A549 treated with DMSO at 1 μM for 4 hours (cell line): ENCODE results near the gene TAS2R20. TPM values are rescaled to one million over a fixed set of nuclear protein-coding genes. Genes with fewer than 3 reads are reported as not detected.

Source experiments
- total RNA-seq: library from RNA; stranded (reverse); fragments of 200-300 nt; extraction: Qiagen RNA extraction; gene quantifications from 5 replicates; pipeline ENCODE4 v1.2.3, GENCODE V29; 2022; ENCODE audit warnings: low read depth

TAS2R20 gene, protein sequence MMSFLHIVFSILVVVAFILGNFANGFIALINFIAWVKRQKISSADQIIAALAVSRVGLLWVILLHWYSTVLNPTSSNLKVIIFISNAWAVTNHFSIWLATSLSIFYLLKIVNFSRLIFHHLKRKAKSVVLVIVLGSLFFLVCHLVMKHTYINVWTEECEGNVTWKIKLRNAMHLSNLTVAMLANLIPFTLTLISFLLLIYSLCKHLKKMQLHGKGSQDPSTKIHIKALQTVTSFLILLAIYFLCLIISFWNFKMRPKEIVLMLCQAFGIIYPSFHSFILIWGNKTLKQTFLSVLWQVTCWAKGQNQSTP
- 0.10 to 0.12 TPM (median 0.11 TPM) in 3 of 5 replicates, not detected in the others for total RNA-seq

DNA sequence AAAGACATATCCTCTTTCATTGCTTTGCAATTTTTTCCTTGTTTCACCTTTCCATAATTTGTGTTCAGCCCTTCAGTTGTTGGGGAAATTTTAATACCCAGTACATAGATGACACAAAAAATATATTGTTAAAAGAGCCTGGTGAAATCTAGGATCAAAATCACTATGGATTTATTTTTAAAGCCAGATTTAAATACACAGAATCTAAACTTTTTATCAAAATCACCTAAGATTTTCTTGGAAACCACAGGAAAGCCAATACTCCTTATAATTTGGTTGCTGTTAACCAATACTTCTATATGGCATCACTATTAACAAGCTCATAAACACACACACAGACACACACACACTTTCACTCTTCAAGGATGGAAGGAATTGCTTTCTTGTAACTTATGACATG is at the start of gene TAS2R20:
Gene TAS2R20 (minus strand): TSS at position 101 of the 400 bp plus-strand sequence. CDS start 429 bp downstream, outside the sequence.

DNA sequence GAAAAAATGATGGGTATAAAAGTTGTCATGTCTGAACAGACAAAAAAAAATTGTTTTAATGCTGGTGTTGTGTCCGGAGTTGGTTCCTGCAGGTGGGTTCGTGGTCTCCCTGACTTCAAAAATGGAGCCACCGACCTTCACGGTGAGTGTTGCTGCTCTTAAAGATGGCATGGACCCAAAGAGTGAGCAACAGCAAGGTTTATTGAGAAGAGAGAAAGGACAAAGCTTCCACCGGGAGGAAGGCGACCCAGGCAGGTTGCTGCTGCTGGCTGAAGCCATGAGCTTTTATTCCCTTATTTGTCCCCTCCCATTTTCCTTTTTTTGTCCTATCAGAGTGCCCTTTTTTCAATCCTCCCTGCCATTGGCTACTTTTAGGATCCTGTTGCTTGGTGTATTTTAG is 33.2 kb upstream of the TAS2R20 start, which contains the start of gene TAS2R31:
Gene TAS2R31 (minus strand): TSS at position 101 of the 400 bp plus-strand sequence. CDS start 72 bp downstream, at position 29.

DNA sequence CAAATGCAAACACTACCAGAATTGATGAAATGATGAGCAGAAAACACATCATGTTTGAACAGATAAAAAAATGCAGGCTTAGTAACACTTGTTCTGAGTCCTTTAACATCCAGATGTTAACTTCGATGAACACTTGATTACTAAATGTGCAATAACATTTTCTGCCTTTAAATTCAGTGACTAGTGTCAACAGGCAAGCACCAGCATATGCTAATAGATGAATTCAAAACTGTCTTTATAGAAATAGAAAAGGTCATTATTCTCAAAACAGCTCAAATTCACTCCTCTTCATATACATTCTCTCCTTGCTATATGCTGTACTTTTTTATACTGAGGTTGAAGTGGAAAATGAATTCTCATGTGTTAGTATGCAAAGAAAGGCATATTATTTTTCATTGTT is 24.4 kb upstream of the TAS2R20 start, which contains the start of gene TAS2R19:
Gene TAS2R19 (minus strand): TSS at position 101 of the 400 bp plus-strand sequence. CDS start 49 bp downstream, at position 52.

DNA sequence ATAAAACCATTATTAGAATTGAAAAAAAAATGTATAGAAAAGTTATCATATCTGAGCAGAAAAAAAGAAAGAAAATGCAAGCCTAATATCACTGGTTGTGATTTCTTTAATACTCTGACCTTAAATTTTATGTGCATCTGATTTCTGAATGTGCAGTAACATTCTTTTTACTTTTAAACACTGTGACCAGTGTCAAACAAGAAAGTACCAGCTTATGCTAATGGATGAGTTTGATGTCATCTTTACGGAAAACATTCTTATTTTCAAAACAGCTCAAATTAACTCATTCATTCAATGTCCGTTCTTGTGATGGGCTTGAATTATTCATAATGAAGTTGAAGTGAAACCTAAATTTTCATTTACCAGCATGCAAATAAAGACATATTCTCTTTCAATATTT is 11.3 kb downstream of the TAS2R20 start, which contains the start of gene TAS2R50:
Gene TAS2R50 (minus strand): TSS at position 101 of the 400 bp plus-strand sequence. CDS start 52 bp downstream, at position 49.

Other genes starting within 250 kb of the TAS2R20 start
- not detected in 5 replicates for gene TAS2R7, start 195.7 kb downstream of the TAS2R20 start, total RNA-seq
- gene TAS2R8, start 191.0 kb downstream of the TAS2R20 start, total RNA-seq: not detected in 5 replicates
- not detected in 5 replicates for gene TAS2R9, start 188.1 kb downstream of the TAS2R20 start, total RNA-seq
- gene TAS2R10, start 171.9 kb downstream of the TAS2R20 start, total RNA-seq: 0.09 to 0.13 TPM in 2 of 5 replicates, not detected in the others
- gene PRR4, start 148.8 kb downstream of the TAS2R20 start, total RNA-seq: 1.6 to 3.5 TPM (median 3.1 TPM) in 5 replicates
- gene PRH1, start 114.0 kb downstream of the TAS2R20 start, total RNA-seq: 1.7 to 4.4 TPM (median 3.3 TPM) in 5 replicates
- gene TAS2R13, start 88.7 kb downstream of the TAS2R20 start, total RNA-seq: not detected in 5 replicates
- 0.37 TPM in 1 of 5 replicates, not detected in the others for gene PRH2, start 69.1 kb downstream of the TAS2R20 start, total RNA-seq
- 0.27 to 0.94 TPM (median 0.63 TPM) in 5 replicates for gene TAS2R14, start 59.0 kb downstream of the TAS2R20 start, total RNA-seq
- gene TAS2R50, start 11.4 kb downstream of the TAS2R20 start, total RNA-seq: 0.09 TPM in 1 of 5 replicates, not detected in the others
- 0.09 to 0.25 TPM in 2 of 5 replicates, not detected in the others for gene TAS2R19, start 24.3 kb upstream of the TAS2R20 start, total RNA-seq
- gene TAS2R31, start 33.1 kb upstream of the TAS2R20 start, total RNA-seq: 0.09 to 0.22 TPM (median 0.16 TPM) in 4 of 5 replicates, not detected in the other
- 0.11 TPM in 1 of 5 replicates, not detected in the others for gene TAS2R46, start 64.0 kb upstream of the TAS2R20 start, total RNA-seq
- gene TAS2R43, start 94.0 kb upstream of the TAS2R20 start, total RNA-seq: not detected in 5 replicates
- gene TAS2R30, start 136.3 kb upstream of the TAS2R20 start, total RNA-seq: not detected in 5 replicates
- gene SMIM10L1, start 172.9 kb upstream of the TAS2R20 start, total RNA-seq: 8.2 to 9.2 TPM (median 8.8 TPM) in 5 replicates
- not detected in 5 replicates for gene TAS2R42, start 188.6 kb upstream of the TAS2R20 start, total RNA-seq